Activated CD8-positive, alpha-beta T cell treated with anti-CD3 and anti-CD28 coated beads, Interleukin-2, amount 10 ng/mL, durations not matched to agents 7 days and 5 days (primary cell): ENCODE data around the gene TACR1. TPM values are rescaled to one million over a fixed set of nuclear protein-coding genes. Genes with fewer than 3 reads are reported as not detected.
"Not testable (repeated sequence)": the region's sequence is repeated elsewhere in the genome, so short reads cannot be mapped to it uniquely, and the experiment has no call there.

Source experiments
- ATAC-seq: fragments of 150-1000 bp; cut with Tn5 transposase; one replicate; pipeline ENCODE4 v1.10.0; 2021; ENCODE audit warnings: moderate library complexity
- CTCF ChIA-PET: fragments of 350-600 bp; sonication (Branson Sonifier 250); formaldehyde crosslinking; loops from one replicate; lab custom pipeline; 2021; ENCODE audit warnings: antibody characterized with exemption; lab: Charles Lee
- POLR2A ChIA-PET: fragments of 350-600 bp; sonication (Branson Sonifier 250); formaldehyde crosslinking; loops from one replicate; lab custom pipeline; 2021; ENCODE audit warnings: antibody characterized with exemption; lab: Charles Lee
- DNase-seq: peaks from one replicate; pipeline ENCODE4 v3.0.0-alpha.2; 2020
- H3K27ac Mint-ChIP-seq: one replicate; pipeline ENCODE4 v1.8.0; 2021; ENCODE audit warnings: mild to moderate bottlenecking, mixed read lengths
- H3K27me3 Mint-ChIP-seq: one replicate; pipeline ENCODE4 v1.8.0; 2021; ENCODE audit warnings: low read depth, mixed read lengths
- H3K36me3 Mint-ChIP-seq: one replicate; pipeline ENCODE4 v1.8.0; 2021; ENCODE audit warnings: low read depth, mixed read lengths
- H3K4me1 Mint-ChIP-seq: one replicate; pipeline ENCODE4 v1.8.0; 2021; ENCODE audit warnings: low read depth, mixed read lengths
- H3K4me3 Mint-ChIP-seq: one replicate; pipeline ENCODE4 v1.8.0; 2021; ENCODE audit warnings: mild to moderate bottlenecking, mixed read lengths
- H3K9me3 Mint-ChIP-seq: one replicate; pipeline ENCODE4 v1.8.0; 2022; ENCODE audit warnings: mixed read lengths; ENCODE audit not compliant: insufficient read depth
- total RNA-seq, 2 experiments: library from RNA; stranded (reverse); gene quantifications; one replicate each; pipeline ENCODE4 v1.2.3, GENCODE V29; 2021

The TACR1 gene, protein sequence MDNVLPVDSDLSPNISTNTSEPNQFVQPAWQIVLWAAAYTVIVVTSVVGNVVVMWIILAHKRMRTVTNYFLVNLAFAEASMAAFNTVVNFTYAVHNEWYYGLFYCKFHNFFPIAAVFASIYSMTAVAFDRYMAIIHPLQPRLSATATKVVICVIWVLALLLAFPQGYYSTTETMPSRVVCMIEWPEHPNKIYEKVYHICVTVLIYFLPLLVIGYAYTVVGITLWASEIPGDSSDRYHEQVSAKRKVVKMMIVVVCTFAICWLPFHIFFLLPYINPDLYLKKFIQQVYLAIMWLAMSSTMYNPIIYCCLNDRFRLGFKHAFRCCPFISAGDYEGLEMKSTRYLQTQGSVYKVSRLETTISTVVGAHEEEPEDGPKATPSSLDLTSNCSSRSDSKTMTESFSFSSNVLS
- total RNA-seq = not detected

DNA sequence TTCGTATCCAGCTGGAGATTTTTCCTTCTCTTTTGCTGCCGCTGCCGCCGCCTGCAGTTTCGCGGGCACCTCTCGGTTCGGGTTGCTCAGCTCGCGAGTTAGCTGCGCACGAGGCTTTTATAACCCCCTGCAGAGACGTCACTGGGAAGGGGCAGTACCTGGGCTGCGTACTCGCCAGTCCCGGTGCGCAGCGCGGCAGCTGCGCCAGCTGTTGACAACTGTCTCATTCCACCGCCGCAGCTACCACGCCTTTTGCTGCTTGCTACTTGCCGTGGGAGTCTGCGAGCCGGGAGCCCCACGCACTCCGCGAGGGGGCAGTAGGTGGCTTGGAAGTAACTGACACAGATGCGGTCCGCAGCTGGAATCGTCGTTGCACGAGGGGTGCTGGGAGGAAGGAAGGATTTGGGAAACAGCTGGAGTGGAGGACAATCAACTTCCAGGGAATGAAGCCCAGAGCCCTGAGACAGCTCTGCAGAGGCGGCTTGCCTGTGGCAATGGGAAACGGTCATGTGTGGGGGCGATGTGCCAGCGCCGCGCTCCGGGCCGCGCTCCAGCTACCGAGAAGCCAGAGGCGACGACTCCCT is at the start of gene TACR1:
Gene TACR1, minus strand, starts transcription at position 93 of the 584 bp plus-strand sequence. CDS start 586 bp downstream, outside the sequence.
- no peaks in the 10 kb centered on the region for H3K9me3 Mint-ChIP-seq
- no peaks in the 10 kb centered on the region for H3K36me3 Mint-ChIP-seq
- POLR2A ChIA-PET = no interaction called here
- H3K4me1 Mint-ChIP-seq = peaks cover 5% of the 10 kb centered on the region
- ATAC-seq (peak; percentile 64), DNase-seq (peak; percentile 60)
- H3K27me3 Mint-ChIP-seq = peaks cover 47% of the 10 kb centered on the region
- peak within 1 kb of the TSS; percentile 1 for H3K4me3 Mint-ChIP-seq
- H3K27ac Mint-ChIP-seq = no peak within 1 kb of the TSS
- CTCF ChIA-PET = interaction anchor here (1.0 to 1.4 kb wide), 5 partner anchors 10 to 477 kb away, joined by 3 to 9 read pairs (median 4); no protein-coding TSS in a partner anchor

DNA sequence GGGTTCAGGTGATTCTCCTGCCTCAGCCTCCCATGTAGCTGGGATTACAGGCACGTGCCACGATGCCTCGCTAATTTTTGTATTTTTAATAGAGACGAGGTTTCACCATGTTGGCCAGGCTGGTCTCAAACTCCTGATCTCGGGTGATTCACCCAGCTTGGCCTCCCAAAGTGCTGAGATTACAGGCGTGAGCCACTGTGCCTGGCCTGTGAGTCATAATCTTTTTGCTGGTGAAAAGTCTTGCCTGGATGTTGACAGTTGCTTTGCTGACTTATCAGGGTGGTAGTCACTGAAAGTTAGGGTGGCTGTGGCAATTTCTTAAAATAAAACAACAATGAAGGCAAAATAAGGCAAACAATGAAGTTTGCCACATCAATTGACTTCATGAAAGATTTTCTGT is 49.3 kb upstream of the TACR1 start:
- H3K27ac Mint-ChIP-seq, H3K4me1 Mint-ChIP-seq, CTCF ChIA-PET, DNase-seq, H3K4me3 Mint-ChIP-seq, H3K36me3 Mint-ChIP-seq, ATAC-seq, H3K27me3 Mint-ChIP-seq, POLR2A ChIA-PET: not testable (repeated sequence)
- H3K9me3 Mint-ChIP-seq = peaks cover 13% of the 10 kb centered on the region

DNA sequence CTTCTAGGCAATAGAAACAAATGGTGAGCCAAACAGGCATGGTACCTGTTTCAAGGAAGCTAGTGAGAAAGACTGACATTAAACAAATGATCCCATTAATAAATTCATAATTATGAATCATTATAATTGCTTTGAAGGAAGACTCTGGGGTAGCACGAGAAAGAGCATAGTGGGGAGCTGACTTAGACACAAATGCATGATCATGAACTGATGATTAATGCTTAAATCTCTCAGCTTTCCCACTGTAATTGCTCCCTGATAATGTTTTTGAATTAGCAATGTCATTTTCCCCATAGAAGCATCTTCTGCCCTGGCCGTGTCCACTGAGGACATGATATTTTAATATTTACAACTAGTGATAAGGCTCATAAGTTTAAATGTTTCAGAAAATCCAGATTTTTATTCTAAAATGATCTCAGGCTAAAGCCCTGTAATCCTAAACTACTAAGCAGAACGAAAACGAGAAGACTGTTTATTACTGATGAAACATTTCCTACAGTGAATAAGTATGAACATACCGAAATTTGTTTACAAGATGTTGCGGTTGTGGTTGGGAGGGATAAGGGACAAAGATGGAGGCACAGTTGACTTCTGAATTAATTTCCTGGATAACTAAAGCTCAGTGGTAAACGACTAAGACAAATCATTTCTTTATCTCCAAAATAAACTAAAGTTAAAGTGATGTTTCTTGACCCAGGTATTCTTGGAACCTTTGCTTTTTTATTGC is 47.3 kb upstream of the TACR1 start:
- H3K27ac Mint-ChIP-seq = no peak overlapping the region
- ChIA-PET POLR2A (no interaction called here), CTCF (no interaction called here)
- H3K4me3 Mint-ChIP-seq = no peak overlapping the region
- no peak for ATAC-seq
- H3K36me3 Mint-ChIP-seq = no peaks in the 10 kb centered on the region
- no peak for DNase-seq
- H3K27me3 Mint-ChIP-seq = no peaks in the 10 kb centered on the region
- H3K9me3 Mint-ChIP-seq = peaks cover 11% of the 10 kb centered on the region
- no peaks in the 10 kb centered on the region for H3K4me1 Mint-ChIP-seq

DNA sequence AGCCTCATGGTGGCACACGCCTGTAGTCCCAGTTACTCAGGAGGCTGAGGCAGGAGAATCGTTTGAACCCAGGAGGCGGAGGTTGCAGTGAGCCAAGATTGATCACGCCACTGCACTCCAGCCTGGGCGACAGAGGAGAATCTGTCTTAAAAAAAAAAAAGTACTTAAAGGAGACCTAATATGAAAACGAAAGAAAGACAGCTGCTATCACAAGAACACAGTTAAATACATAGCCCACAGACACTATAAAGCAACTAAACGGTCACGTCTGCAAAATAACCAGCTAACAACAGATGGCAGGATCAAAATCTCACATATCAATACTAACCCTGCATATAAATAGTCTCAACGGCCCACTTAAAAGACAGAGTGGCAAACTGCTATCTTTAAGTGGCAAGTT is 43.9 kb upstream of the TACR1 start:
- H3K4me1 Mint-ChIP-seq = no peaks in the 10 kb centered on the region
- ChIA-PET POLR2A (no interaction called here), CTCF (interaction anchor here (2.1 kb wide), 1 partner anchor 324 kb away, joined by 7 read pairs; no protein-coding TSS in a partner anchor)
- no peak overlapping the region for H3K4me3 Mint-ChIP-seq
- DNase-seq = no peak
- peaks cover 3% of the 10 kb centered on the region for H3K9me3 Mint-ChIP-seq
- no peaks in the 10 kb centered on the region for H3K27me3 Mint-ChIP-seq
- no peak for ATAC-seq
- no peaks in the 10 kb centered on the region for H3K36me3 Mint-ChIP-seq
- no peak overlapping the region for H3K27ac Mint-ChIP-seq

DNA sequence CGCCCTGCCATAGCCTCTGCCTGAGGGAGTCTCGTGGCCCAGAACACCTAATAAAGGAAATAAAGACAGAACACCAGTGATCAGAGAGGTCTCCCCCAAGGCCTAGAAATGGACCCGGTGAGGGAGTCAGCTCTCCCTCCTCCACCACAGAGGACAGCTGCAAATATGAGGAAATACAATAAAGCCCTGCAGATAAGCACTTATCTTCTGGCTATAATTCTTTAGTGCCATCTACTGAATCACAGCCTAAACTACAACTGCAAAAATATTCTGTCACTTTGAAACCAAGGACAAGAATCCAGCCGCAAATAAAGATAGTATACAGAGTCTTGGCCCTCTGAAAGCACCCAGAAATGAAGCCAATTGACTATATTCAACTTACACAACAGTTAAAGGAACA is 42.4 kb upstream of the TACR1 start:
- ATAC-seq (no peak), DNase-seq (no peak)
- H3K9me3 Mint-ChIP-seq = peaks cover 3% of the 10 kb centered on the region
- no peaks in the 10 kb centered on the region for H3K27me3 Mint-ChIP-seq
- no peaks in the 10 kb centered on the region for H3K36me3 Mint-ChIP-seq
- no peaks in the 10 kb centered on the region for H3K4me1 Mint-ChIP-seq
- no peak overlapping the region for H3K27ac Mint-ChIP-seq
- no peak overlapping the region for H3K4me3 Mint-ChIP-seq
- ChIA-PET POLR2A (no interaction called here), CTCF (interaction anchor here (0.7 to 2.1 kb wide), 3 partner anchors 102 to 323 kb away, joined by 3 to 7 read pairs (median 3); no protein-coding TSS in a partner anchor)

DNA sequence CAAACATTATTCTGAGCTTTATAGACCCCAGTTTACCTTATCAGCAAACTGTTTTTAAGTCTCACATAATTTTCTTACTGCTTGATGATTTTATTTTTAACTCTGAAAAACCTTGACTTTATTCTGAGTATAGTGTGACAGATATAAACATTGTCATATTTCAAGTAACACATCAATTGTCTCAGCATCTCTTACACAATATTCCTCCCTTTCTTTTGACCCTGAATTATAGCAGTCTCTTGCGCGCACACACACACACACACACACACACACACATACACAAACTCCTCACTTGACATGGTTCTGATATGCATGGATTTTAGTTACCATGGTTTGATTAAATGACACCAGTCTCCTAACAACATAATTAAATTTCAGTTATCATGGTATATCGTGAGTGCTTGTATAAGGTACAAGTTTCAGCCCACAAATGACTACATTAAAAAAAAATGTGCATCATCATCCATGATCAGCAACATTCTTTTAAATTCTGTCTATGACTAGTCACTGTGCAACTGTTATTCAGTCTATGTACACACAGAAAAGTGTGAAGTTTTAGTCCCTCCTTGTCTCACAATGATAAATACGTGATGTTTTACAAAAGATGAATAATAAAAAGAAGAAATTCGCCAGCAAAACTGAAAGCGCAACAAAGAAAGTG is 39.5 kb upstream of the TACR1 start:
- POLR2A ChIA-PET = no interaction called here
- Mint-ChIP-seq H3K27me3 (no peaks in the 10 kb centered on the region), H3K4me3 (no peak overlapping the region), H3K36me3 (no peaks in the 10 kb centered on the region), H3K27ac (no peak overlapping the region), H3K9me3 (peaks cover 2% of the 10 kb centered on the region), H3K4me1 (no peaks in the 10 kb centered on the region)
- CTCF ChIA-PET = no interaction called here
- DNase-seq (no peak), ATAC-seq (no peak)

DNA sequence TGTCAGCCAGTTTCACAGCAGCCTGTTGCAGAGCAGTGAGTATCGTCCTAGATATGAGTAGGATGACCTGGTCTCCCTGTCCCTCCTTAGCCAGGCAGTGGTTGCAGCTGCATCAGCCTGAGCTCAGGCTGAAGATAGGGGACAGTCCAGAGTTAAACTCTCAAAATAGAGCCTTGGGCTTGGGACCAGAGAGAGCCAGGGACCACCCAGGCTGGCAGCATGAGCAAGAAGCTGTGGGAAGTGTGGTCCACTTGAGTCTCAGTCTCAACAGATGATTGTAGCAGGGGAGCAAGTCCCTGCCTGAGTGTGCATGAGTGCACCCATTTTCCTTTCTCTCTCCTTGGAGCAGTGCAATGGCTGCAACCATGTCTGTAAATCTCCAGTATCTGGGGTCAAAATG is 38.0 kb upstream of the TACR1 start:
- H3K27me3 Mint-ChIP-seq = no peaks in the 10 kb centered on the region
- H3K4me3 Mint-ChIP-seq = no peak overlapping the region
- ATAC-seq (no peak), DNase-seq (no peak)
- H3K36me3 Mint-ChIP-seq = no peaks in the 10 kb centered on the region
- no peaks in the 10 kb centered on the region for H3K4me1 Mint-ChIP-seq
- ChIA-PET CTCF (no interaction called here), POLR2A (no interaction called here)
- H3K9me3 Mint-ChIP-seq = no peaks in the 10 kb centered on the region
- H3K27ac Mint-ChIP-seq = no peak overlapping the region

DNA sequence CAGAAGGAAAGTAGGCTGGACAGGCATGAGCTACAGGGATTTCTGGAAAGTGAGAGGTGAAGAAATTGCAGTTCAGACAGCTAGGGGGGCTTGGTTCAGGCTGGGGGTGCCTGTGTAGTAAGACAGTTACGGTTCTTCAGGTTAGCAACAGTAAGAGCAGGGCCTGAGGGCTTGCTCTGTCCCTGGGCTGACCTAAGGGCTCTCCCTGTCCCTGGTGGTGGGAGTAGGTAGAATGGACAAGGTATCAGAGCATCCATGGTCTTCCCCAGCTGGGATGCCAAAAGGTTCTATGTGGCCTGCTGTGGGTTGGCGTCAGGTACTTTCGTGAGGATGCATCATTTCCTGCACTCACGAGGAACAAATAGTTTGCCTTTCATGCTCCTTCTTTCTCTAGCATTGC is 34.6 kb upstream of the TACR1 start:
- Mint-ChIP-seq H3K4me3 (no peak overlapping the region), H3K4me1 (no peaks in the 10 kb centered on the region), H3K27ac (no peak overlapping the region), H3K36me3 (no peaks in the 10 kb centered on the region), H3K9me3 (no peaks in the 10 kb centered on the region), H3K27me3 (no peaks in the 10 kb centered on the region)
- POLR2A ChIA-PET = no interaction called here
- CTCF ChIA-PET = no interaction called here
- ATAC-seq (no peak), DNase-seq (no peak)

DNA sequence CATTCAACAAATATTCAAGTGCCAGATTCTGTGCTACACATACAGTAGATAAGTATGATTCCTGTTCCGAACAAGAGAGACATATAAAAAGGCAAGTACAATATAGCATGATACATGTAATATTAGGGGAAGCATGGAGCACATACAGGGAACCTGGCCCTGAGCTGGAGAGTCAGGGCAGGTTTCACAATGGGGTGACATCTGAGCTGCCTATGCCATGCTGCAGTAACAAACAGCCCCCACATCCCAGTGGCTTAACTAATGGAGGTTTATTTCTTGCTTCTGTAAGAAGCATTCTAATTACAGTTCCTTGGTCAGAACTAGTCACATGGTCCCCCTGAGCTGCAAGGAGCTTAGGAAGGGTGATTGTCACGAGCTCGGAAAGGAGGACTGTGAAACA is 27.3 kb upstream of the TACR1 start:
- POLR2A ChIA-PET = no interaction called here
- Mint-ChIP-seq H3K36me3 (no peaks in the 10 kb centered on the region), H3K4me1 (no peaks in the 10 kb centered on the region), H3K9me3 (peaks cover 3% of the 10 kb centered on the region), H3K4me3 (no peak overlapping the region), H3K27me3 (no peaks in the 10 kb centered on the region), H3K27ac (no peak overlapping the region)
- CTCF ChIA-PET = no interaction called here
- ATAC-seq (no peak), DNase-seq (no peak)

DNA sequence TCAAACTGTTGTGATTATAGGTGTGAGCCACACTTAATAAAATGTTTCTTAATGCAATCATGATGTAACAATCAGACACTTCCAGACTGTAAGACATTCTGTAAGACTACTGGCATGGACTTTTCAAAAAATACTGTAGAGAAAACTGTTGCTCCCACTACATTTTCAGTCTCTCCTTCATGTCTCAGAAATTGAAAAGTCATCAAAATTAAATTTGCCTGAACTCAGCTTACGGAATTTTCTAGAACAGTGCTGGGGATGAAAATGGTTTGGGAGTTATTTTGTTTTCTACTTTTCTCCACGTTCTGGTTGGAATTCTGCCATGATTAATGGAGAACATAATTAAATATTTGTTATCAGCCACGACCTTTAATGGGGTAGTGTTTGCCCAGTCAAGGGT is 26.8 kb upstream of the TACR1 start:
- Mint-ChIP-seq H3K9me3 (peaks cover 3% of the 10 kb centered on the region), H3K27ac (no peak overlapping the region), H3K4me3 (no peak overlapping the region), H3K27me3 (no peaks in the 10 kb centered on the region), H3K4me1 (no peaks in the 10 kb centered on the region), H3K36me3 (no peaks in the 10 kb centered on the region)
- CTCF ChIA-PET = no interaction called here
- DNase-seq (no peak), ATAC-seq (no peak)
- POLR2A ChIA-PET = no interaction called here

DNA sequence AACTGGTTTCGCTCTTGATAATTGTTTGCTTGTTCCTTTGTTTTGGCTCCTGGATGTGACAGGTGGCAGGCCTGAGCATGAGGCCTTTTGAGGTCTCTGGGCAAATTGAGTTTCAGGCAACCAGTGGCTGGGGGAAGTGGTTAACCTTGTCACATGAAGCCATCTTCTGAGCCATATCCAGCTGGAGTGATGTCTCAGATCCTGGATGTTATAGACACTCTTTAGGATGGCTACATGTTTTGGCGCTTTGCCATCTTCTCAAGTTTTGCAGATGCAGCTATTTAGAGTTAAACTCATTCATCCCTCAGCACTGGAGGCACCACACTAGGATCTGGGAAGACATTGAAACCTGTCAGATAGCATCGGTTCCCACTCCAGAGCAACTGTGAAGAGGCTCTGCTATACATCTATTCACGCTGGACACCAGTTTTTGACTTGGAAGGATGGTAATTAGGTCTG is 25.3 kb upstream of the TACR1 start:
- no peaks in the 10 kb centered on the region for H3K4me1 Mint-ChIP-seq
- H3K27me3 Mint-ChIP-seq = peaks cover 2% of the 10 kb centered on the region
- ChIA-PET CTCF (no interaction called here), POLR2A (no interaction called here)
- no peak overlapping the region for H3K27ac Mint-ChIP-seq
- ATAC-seq (no peak), DNase-seq (no peak)
- H3K36me3 Mint-ChIP-seq = no peaks in the 10 kb centered on the region
- H3K4me3 Mint-ChIP-seq = no peak overlapping the region
- peaks cover 3% of the 10 kb centered on the region for H3K9me3 Mint-ChIP-seq
